Measurements from ENCODE around the gene PUM2.
A peak's percentile ranks its signal among the peaks of the same experiment; 100 is the strongest.

The PUM2 gene

GRCh38 chr2:20365249-20365817 is 14.7 kb upstream of the PUM2 start:
- no peaks in the 10 kb centered on the region for H3K9me3 ChIP-seq (ENCODE audit: control insufficient read depth, low read length)
- no peaks in the 10 kb centered on the region for H3K36me3 ChIP-seq (ENCODE audit: control insufficient read depth, insufficient read depth, low read length)
- no peak overlapping the region for H3K4me3 ChIP-seq (ENCODE audit: low read depth, low read length)
- H3K9ac ChIP-seq, result no peak overlapping the region
- H3K27ac ChIP-seq, result no peak overlapping the region
- no peaks in the 10 kb centered on the region for H3K79me2 ChIP-seq
- peaks cover 17% of the 10 kb centered on the region for H3K4me1 ChIP-seq
- H3K4me2 ChIP-seq (ENCODE audit: low read length), result peak overlapping the region; percentile 22
- no peaks in the 10 kb centered on the region for H3K27me3 ChIP-seq (ENCODE audit: control insufficient read depth, insufficient read depth, low read length)
- TF ChIP-seq, protein P1, sequence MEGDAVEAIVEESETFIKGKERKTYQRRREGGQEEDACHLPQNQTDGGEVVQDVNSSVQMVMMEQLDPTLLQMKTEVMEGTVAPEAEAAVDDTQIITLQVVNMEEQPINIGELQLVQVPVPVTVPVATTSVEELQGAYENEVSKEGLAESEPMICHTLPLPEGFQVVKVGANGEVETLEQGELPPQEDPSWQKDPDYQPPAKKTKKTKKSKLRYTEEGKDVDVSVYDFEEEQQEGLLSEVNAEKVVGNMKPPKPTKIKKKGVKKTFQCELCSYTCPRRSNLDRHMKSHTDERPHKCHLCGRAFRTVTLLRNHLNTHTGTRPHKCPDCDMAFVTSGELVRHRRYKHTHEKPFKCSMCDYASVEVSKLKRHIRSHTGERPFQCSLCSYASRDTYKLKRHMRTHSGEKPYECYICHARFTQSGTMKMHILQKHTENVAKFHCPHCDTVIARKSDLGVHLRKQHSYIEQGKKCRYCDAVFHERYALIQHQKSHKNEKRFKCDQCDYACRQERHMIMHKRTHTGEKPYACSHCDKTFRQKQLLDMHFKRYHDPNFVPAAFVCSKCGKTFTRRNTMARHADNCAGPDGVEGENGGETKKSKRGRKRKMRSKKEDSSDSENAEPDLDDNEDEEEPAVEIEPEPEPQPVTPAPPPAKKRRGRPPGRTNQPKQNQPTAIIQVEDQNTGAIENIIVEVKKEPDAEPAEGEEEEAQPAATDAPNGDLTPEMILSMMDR (IDR thresholded peaks at IDR 0.05), result no peak
- peak overlapping the region; percentile 30 for H2AFZ ChIP-seq

DNA sequence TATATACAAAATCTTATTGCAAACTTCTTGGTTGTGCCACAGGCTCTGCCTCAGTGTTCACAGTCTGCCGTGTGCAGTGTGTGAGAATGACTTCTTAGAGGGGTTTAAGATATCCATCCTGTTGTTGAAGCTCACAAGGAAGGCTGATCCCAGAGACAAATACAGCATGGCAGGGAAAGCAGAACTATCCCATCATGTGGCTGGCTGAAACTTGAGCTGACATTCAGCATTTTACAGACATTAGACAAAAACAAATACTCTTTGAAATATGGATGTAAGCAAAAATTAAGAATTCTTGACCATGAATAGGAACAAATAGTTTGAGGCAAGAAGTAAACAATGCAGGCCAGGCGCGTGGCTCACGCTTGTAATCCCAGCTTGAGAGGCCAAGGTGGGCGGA is 12.9 kb upstream of the PUM2 start:
- no peaks in the 10 kb centered on the region for H3K27me3 ChIP-seq (ENCODE audit: control insufficient read depth, insufficient read depth, low read length)
- peaks cover 17% of the 10 kb centered on the region for H3K4me1 ChIP-seq
- no peak overlapping the region for H3K27ac ChIP-seq
- H3K36me3 ChIP-seq (ENCODE audit: control insufficient read depth, insufficient read depth, low read length), result no peaks in the 10 kb centered on the region
- H2AFZ ChIP-seq, result peak overlapping the region; percentile 9
- TF ChIP-seq, protein P1 (IDR thresholded peaks at IDR 0.05), result no peak
- H3K9ac ChIP-seq, result no peak overlapping the region
- no peaks in the 10 kb centered on the region for H3K9me3 ChIP-seq (ENCODE audit: control insufficient read depth, low read length)
- no peaks in the 10 kb centered on the region for H3K79me2 ChIP-seq
- no peak overlapping the region for H3K4me2 ChIP-seq (ENCODE audit: low read length)
- no peak overlapping the region for H3K4me3 ChIP-seq (ENCODE audit: low read depth, low read length)

DNA sequence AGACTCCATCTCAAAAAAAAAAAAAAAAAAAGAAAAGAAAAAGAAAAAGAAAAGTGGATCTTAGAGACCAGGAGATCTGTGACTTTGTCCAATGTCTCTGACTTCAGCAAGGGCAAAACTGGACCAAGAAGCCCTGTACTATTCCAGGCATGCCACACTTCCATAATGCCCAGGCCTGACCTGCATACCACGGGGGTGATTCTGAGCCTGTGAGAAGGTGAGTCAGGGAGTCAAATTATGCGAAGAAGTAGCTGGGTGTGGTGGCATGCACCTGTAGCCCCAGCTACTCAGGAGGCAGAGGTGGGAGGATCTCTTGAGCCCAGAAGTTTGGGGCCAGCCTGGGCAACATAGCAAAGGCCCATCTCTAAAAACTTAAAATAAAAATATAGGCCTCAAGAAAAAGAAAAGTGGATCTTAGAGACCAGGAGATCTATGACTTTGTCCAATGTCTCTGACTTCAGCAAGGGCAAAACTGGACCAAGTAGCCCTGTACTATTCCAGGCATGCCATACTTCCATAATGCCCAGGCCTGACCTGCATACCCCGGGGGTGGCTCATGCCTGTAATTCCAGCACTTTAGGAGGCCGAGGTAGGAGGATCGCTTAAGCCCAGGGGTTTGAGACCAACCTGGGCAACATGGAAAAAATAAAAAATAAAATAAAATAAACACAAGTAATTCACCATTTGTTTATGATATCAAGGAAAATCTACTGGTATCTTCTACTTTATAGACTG is 12.2 kb upstream of the PUM2 start:
- Histone ChIP-seq H2AFZ (no peak overlapping the region), H3K36me3 (ENCODE audit: control insufficient read depth, insufficient read depth, low read length) (no peaks in the 10 kb centered on the region), H3K79me2 (no peaks in the 10 kb centered on the region), H3K4me3 (ENCODE audit: low read depth, low read length) (no peak overlapping the region), H3K4me1 (peaks cover 17% of the 10 kb centered on the region), H3K27ac (no peak overlapping the region), H3K27me3 (ENCODE audit: control insufficient read depth, insufficient read depth, low read length) (no peaks in the 10 kb centered on the region), H3K9ac (no peak overlapping the region), H3K9me3 (ENCODE audit: control insufficient read depth, low read length) (no peaks in the 10 kb centered on the region), H3K4me2 (ENCODE audit: low read length) (no peak overlapping the region)
- TF ChIP-seq, protein P1 (IDR thresholded peaks at IDR 0.05), result no peak

DNA sequence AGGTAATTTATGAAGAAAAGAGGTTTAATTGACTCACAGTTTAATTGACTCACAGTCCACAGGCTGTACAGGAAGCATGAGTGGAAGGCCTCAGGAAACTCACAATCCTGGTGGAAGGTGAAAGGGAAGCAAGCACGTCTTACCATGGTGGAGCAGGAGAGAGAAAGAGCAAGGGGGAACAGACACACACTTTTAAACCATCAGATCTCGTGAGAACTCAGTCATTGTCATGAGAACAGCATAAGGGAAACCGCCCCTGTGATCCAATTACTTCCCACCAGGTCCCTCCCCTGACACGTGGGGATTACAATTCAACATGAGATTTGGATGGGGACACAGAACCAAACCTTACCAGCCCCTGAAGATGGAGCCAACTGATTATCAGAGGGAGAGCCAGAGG is 11.2 kb upstream of the PUM2 start:
- TF ChIP-seq, protein P1 (IDR thresholded peaks at IDR 0.05), result no peak
- H3K9me3 ChIP-seq (ENCODE audit: control insufficient read depth, low read length), result no peaks in the 10 kb centered on the region
- H3K9ac ChIP-seq, result no peak overlapping the region
- no peak overlapping the region for H2AFZ ChIP-seq
- no peak overlapping the region for H3K4me2 ChIP-seq (ENCODE audit: low read length)
- no peaks in the 10 kb centered on the region for H3K79me2 ChIP-seq
- H3K27ac ChIP-seq, result no peak overlapping the region
- H3K27me3 ChIP-seq (ENCODE audit: control insufficient read depth, insufficient read depth, low read length), result no peaks in the 10 kb centered on the region
- H3K4me3 ChIP-seq (ENCODE audit: low read depth, low read length), result no peak overlapping the region
- no peaks in the 10 kb centered on the region for H3K36me3 ChIP-seq (ENCODE audit: control insufficient read depth, insufficient read depth, low read length)
- H3K4me1 ChIP-seq, result peaks cover 17% of the 10 kb centered on the region

GRCh38 chr2:20359096-20359495 is 8.5 kb upstream of the PUM2 start:
- Histone ChIP-seq H3K9ac (no peak overlapping the region), H3K79me2 (no peaks in the 10 kb centered on the region), H3K27me3 (ENCODE audit: control insufficient read depth, insufficient read depth, low read length) (no peaks in the 10 kb centered on the region), H3K4me2 (ENCODE audit: low read length) (no peak overlapping the region), H2AFZ (no peak overlapping the region), H3K4me1 (peaks cover 8% of the 10 kb centered on the region), H3K4me3 (ENCODE audit: low read depth, low read length) (no peak overlapping the region), H3K36me3 (ENCODE audit: control insufficient read depth, insufficient read depth, low read length) (no peaks in the 10 kb centered on the region), H3K9me3 (ENCODE audit: control insufficient read depth, low read length) (no peaks in the 10 kb centered on the region), H3K27ac (no peak overlapping the region)
- TF ChIP-seq, protein P1 (IDR thresholded peaks at IDR 0.05), result no peak
